NCI-H2081 treated with DMSO at 0.1 percent for 48 hours (cell line): ENCODE results near the gene CTNNA3.

Source experiments
- DNase-seq: peaks from one replicate; lab custom pipeline; 2025; lab: John Stamatoyannopoulos, UW

Gene CTNNA3

DNA sequence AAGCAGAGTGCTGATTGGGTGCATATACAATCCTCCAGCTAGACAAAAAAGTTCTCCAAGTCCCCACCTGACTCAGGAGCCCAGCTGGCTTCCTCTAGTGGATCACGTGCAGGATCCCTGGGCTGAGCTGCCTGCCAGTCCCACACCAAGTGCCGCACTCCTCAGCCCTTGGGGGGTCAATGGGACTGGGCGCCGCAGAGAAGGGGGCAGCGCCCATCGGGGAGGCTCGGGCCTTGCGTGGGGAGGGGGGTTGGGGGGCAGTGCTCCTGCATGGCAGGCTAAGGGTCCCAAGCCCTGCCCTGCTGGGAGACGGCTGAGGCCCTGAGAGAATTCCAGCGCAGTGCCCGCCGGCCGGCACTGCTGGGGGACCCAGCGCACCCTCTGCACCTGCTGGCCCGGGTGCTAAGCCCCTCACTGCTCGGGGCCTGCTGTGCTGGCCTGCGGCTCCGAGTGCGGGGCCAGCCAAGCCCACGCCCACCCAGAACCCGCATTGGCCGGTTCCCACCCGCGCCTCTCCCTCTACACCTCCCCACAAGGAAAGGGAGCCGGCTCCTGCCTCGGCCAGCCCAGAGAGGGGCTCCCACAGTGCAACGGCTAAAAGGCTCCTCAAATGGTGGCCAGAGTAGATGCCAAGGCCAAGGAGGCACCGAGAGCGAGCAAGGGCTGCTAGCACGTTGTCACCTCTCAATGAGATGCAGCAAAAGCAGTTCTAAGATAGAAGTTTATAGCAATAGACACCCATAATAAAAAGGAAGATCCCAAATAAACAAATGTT, 1044.5 kb downstream of the CTNNA3 start:
- no peak for DNase-seq

DNA sequence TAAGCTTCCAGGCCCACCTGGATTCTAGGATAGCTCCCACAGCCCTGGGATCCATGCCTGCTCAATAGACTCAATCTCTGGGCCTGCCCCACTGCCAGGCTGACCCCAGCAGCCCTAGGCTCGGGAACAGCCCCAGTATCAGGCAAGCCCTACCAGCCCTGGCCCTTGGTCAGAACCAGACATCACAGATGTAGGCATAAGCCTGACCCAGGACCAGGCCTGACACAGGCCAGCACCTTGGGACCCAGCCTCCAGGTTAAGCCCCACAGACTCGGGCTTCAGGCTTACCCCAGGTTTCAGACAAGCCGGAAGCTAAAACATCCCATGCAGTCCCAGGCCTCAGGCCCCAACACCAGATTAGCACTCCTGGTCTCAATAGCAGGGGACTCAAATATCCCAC, 1046.4 kb downstream of the CTNNA3 start:
- DNase-seq = no peak

DNA sequence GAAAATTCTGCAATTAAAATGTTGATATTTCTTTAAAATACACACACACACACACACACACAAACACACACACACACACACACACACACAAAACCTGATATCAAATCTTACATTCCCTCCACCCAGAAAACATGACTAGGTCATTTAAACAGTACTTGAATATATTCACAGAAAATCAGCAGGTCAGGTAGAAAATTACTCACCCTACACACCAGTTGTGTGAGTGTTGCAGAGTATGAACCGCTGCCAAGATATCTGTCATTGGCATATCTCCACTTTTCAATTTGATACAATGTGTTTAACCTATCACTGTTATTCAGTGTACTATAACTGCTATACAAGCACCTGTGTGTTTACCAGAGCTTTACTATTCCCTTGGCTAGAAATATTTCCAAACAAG, 1053.8 kb downstream of the CTNNA3 start:
- DNase-seq = no peak

GRCh38 chr10:66639371-66639770, 1056.6 kb downstream of the CTNNA3 start:
- no peak for DNase-seq

DNA sequence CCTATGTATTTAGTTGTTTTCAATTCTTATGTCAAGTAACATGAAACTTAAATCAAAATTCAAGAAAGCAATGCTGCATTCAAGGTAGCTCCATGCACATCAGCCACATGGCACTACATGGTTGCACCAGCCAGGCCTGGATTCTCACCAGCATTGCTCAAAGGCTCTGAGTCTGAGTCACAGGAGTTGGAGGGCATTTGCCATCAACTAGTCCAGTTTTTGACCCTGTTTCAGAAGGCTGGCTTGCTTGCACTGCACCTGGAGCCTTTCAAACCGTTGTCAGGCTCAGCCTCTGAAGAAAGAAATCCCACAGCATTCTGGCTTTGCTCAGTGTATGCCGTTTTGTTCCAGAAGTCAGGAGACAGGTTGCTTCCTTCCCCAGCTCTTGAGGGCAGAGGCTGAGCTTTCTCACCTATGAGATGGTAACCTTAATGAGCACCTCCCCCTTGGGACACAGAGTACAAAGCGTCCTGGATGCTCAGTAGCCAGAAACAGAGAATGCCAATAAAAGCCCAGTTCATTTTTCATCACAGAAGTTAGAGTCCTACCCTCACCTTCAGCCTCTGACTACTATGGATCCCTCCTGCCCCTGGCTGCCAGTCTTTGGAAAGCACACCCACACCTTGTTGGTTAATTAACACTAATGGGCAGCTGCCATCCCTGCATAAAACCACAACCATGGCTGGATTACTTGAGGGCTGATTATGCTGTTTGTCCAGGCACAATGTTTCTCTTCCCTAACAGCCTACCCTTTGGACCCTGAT, 1058.5 kb downstream of the CTNNA3 start:
- DNase-seq = no peak

DNA sequence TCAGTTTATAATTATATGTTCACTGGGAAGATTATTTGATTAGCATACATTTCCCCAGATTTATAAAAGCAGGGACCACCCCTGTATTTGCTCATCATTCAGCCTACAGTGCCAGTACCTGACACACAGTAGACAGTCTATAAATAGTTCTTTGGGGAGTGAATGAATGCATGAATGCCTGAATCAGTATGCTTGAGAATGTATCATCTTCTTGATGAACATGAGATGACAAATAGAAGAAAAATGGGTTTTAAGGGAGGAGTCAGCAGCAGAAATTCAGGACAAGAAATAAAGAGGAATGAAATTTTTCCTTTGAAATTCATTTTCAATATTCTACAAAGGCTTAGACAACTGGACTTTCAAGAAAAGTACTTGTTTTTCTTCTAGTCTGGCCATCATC, 1066.0 kb downstream of the CTNNA3 start:
- no peak for DNase-seq

DNA sequence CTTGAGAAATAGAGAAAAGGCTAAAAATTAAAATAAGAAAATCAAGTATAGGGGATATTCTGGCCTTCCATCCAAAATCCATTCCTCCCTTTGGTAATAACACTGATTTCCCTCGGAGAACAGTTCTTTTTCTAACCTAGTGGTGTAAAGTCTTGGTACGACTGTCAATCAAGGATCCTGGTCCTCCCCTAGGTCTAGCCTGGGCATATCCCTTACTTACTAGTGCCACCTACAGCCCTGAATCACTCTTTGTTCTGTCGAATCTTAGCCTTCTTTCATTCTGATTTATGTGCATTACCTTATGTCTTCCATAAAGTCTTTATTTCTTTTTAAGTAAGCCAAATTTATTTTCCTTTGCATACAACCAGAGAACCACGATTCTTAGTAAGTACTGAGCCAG, 1068.8 kb downstream of the CTNNA3 start:
- no peak for DNase-seq

GRCh38 chr10:66625709-66626590, 1070.0 kb downstream of the CTNNA3 start:
- DNase-seq = no peak

- DNase-seq = no peak
These were observed 1073.9 kb downstream of the CTNNA3 start for GRCh38 chr10:66622050-66622449.

DNA sequence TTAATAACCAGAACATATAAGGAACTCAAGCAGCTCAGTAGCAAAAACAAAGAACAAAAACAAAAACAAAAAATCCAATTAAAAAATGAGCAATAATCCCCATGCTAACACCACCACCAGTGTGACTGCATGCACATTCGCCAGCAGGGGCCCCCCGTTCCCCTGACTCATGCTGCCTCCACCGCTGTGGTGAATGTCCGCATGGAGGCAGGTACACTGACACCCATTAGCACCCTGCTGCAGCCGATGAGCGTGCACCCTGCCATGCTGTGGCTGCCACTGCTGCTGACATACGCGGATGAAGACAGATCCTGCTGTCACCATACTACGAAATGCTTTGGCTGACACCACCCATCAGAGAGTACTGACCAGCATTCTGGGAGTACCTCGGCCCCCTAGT, 1091.8 kb downstream of the CTNNA3 start:
- no peak for DNase-seq

DNA sequence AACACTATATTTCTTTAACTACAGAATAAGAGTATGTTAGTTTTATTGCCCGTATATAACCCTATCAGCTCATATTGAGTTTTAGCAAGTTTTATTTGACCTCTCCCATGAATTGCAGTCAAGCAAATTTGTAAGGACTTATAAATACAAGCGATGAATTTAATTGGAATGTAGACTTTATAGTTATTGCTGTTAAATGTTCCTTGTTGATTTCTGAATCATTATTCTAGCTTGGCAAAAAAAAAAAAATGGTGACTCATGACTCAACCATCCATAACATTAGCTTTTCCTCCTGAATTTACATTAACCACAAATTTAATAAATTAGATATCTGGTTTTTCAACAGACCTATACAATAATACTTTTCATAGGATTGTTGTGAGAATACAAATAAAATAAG, 1104.1 kb downstream of the CTNNA3 start:
- no peak for DNase-seq

- DNase-seq = no peak
These were observed 1108.3 kb downstream of the CTNNA3 start for GRCh38 chr10:66587680-66588050.

GRCh38 chr10:66586897-66587679, 1108.9 kb downstream of the CTNNA3 start:
- DNase-seq = no peak

GRCh38 chr10:66586073-66586472, 1109.9 kb downstream of the CTNNA3 start:
- no peak for DNase-seq

DNA sequence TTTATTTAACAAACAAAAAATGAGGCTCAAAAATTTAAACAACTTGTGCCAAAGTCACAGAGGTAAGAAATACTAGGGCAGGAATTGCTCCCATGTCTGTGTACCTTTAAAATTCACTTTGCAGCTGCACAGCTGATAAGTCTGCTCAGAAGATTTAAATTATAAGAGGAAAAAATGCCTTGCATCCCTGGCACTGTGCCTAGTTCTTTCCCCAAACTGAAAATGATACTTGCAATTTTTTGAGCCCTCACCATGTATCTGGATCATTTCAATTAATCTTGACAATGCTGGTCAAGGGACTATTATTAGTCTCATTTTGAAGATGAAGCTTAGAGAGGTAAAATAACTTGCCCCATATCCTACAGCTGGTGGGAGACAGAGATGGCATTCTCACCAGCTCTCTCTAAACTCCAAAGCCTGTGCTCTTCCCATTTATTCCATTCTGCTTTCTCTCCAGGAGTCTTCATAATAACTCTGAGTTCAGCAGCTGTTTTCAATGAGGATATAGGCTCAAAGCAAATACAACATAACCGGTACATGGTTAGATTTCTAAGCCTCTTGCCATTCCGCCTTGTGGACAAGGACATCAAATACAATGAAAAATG, 1120.6 kb downstream of the CTNNA3 start:
- DNase-seq = no peak

DNA sequence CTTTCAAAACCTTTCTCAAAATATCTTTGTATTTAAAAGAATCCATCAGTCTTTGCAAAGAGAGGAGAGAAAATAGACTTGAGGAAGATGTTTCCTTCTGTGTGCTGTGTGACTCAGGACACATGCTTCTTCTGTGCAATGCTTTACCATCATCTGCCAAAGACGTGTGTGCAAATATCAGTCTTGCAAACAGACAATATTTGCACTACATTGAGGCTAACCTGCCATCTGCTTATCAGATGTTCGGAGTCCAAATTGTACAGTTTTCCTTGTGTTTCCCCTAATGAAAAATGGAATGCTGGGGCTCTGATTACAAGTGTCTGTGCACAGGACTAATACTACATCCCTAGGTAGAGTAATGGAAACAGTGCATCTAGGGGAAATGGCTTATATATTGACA, 1123.3 kb downstream of the CTNNA3 start:
- DNase-seq = no peak

DNA sequence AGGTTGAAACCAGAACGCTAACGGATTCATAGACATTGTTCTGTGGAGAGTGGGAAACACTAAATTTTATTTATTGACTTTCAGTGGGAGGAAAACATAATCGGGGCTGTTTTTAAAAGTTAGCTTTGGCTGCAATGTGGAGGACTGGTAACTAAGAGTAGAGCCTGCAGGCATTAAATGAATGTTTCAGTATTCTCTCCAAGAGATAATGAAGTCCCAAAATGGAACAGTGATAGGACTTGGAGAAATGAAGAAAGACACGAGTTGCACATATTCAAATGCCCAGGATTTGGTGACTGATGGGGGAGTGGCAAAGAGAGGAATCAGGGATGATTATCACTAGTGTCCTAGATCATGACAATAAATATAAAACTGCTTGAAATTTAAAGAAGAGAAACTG, 1130.0 kb downstream of the CTNNA3 start:
- no peak for DNase-seq

- no peak for DNase-seq
These were observed 1131.7 kb downstream of the CTNNA3 start for GRCh38 chr10:66564287-66564686.

GRCh38 chr10:66555061-66555460, 1140.9 kb downstream of the CTNNA3 start:
- no peak for DNase-seq

GRCh38 chr10:66552331-66552730, 1143.7 kb downstream of the CTNNA3 start:
- no peak for DNase-seq

DNA sequence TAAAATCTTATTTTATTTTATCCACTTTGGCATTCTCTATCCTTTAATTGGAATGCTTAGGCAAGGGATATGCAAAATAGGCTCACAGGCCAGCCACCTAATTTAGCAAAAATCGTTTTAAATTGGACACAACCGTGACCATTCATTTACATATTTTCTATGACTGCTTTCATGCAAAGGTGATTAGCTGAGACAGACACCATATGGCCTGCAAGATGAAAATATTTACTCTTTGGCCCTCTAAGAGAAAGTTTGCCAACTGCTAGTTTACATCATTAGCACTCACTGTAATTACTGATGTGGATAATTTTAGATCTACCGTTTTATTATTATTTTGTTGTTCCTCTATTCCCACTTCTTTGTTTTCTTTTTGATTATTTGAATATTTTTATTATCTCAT, 1145.6 kb downstream of the CTNNA3 start:
- no peak for DNase-seq
